OCI-LY7 (cell line): Measurements from ENCODE around the gene PCNX2. TPM values are rescaled to one million over a fixed set of nuclear protein-coding genes. Genes with fewer than 3 reads are reported as not detected.

ENCODE experiments used
- BruUV-seq: library from RNA; stranded (reverse); fragments of 400-500 nt; replicated peaks from 2 replicates; lab custom pipeline; 2021; lab: Mats Ljungman, UMichigan
- CTCF ChIA-PET: fragments of 300-600 bp; sonication (Branson Sonifier 250); formaldehyde crosslinking; loops from one replicate; lab custom pipeline; 2022; ENCODE audit warnings: antibody characterized with exemption; ENCODE audit not compliant: unreplicated experiment; lab: Charles Lee
- POLR2A ChIA-PET: fragments of 300-600 bp; sonication (Branson Sonifier 250); formaldehyde crosslinking; loops from one replicate; lab custom pipeline; 2022; ENCODE audit warnings: antibody characterized with exemption; lab: Charles Lee
- DNase-seq: peaks from one replicate; pipeline ENCODE4 v3.0.0-alpha.2; 2015; ENCODE audit warnings: low spot score
- H2AFZ ChIP-seq: fragments of 200-600 bp; sonication (generic), shearing (Covaris generic); 2 replicates; pipeline ENCODE4 v1.6.1; 2014; ENCODE audit warnings: mild to moderate bottlenecking, antibody characterized with exemption, low read length, moderate library complexity
- H3K27ac ChIP-seq: fragments of 200-600 bp; sonication (generic); 2 replicates; pipeline ENCODE4 v1.5.1; 2014; ENCODE audit warnings: mixed run types, low read depth, mild to moderate bottlenecking, moderate library complexity, low read length, inconsistent platforms; ENCODE audit not compliant: poor library complexity, severe bottlenecking
- H3K36me3 ChIP-seq: fragments of 200-600 bp; sonication (generic); 2 replicates; pipeline ENCODE4 v1.6.1; 2014; ENCODE audit warnings: mild to moderate bottlenecking, antibody characterized with exemption, low read length, moderate library complexity, mixed read lengths; ENCODE audit not compliant: insufficient read depth
- H3K4me1 ChIP-seq: fragments of 200-600 bp; sonication (generic); 2 replicates; pipeline ENCODE4 v1.5.1; 2014; ENCODE audit warnings: mild to moderate bottlenecking, low read length; ENCODE audit not compliant: insufficient read depth, poor library complexity, severe bottlenecking
- H3K4me2 ChIP-seq: fragments of 200-600 bp; sonication (generic); 2 replicates; pipeline ENCODE4 v1.6.1; 2014; ENCODE audit warnings: mild to moderate bottlenecking, low read length
- H3K4me3 ChIP-seq: fragments of 200-600 bp; sonication (generic); 2 replicates; pipeline ENCODE4 v1.5.1; 2014; ENCODE audit warnings: mild to moderate bottlenecking, low read depth, low read length; ENCODE audit not compliant: poor library complexity, severe bottlenecking
- H3K79me2 ChIP-seq: fragments of 200-600 bp; sonication (generic); 2 replicates; pipeline ENCODE4 v1.6.1; 2016; ENCODE audit warnings: low read depth, mild to moderate bottlenecking, low read length, moderate library complexity, mixed read lengths; ENCODE audit not compliant: insufficient read depth
- H3K9me2 ChIP-seq: fragments of 200-600 bp; sonication (generic); 2 replicates; pipeline ENCODE4 v1.6.1; 2016; ENCODE audit warnings: mild to moderate bottlenecking, low read length, mixed read lengths; ENCODE audit not compliant: insufficient read depth
- H3K9me3 ChIP-seq: fragments of 200-600 bp; sonication (generic); 2 replicates; pipeline ENCODE4 v1.6.1; 2014; ENCODE audit warnings: mild to moderate bottlenecking, mixed run types, low read length, mixed read lengths
- H4K20me1 ChIP-seq: fragments of 200-600 bp; sonication (generic); 2 replicates; pipeline ENCODE4 v1.6.1; 2014; ENCODE audit warnings: mild to moderate bottlenecking, antibody characterized with exemption, low read length, moderate library complexity, mixed read lengths; ENCODE audit not compliant: insufficient read depth
- CTCF ChIP-seq: fragments of 200-600 bp; sonication (generic); conservative IDR thresholded peaks from 2 replicates; pipeline ENCODE4 v1.5.1; 2014; ENCODE audit warnings: mild to moderate bottlenecking, antibody characterized with exemption, low read length, moderate library complexity, mixed read lengths
- EZH2phosphoT487 ChIP-seq: fragments of 200-600 bp; sonication (generic); IDR thresholded peaks from 2 replicates; pipeline ENCODE4 v1.6.1; 2018; ENCODE audit warnings: low read depth, borderline replicate concordance, mild to moderate bottlenecking, mixed run types, antibody characterized with exemption, low read length, moderate library complexity, mixed read lengths
- intact Hi-C: fragments of 100-400 bp; cut with micrococcal nuclease; formaldehyde crosslinking; loops from one replicate; pipeline ENCODE4 v1.10.0; 2022; ENCODE audit not compliant: unreplicated experiment
- total RNA-seq, 2 experiments: library from RNA; depleted of rRNA in 1 of 2; stranded (reverse); fragments of >200 nt in 1 of 2; shearing (Covaris generic) in 1 of 2; gene quantifications; 2 replicates each; pipeline ENCODE4 v1.2.3, GENCODE V29; 2014 to 2022

PCNX2 gene
- total RNA-seq, 2 experiments from 2014 or later, result 17.1 to 26.9 TPM

- no peak overlapping the region for H3K4me2 ChIP-seq
- DNase-seq, result no peak
- no peak overlapping the region for H3K27ac ChIP-seq
- no peaks in the 10 kb centered on the region for H4K20me1 ChIP-seq
- intact Hi-C loops, result no loop called here
- no peak overlapping the region for H3K4me3 ChIP-seq
- no peak overlapping the region for H2AFZ ChIP-seq
- H3K4me1 ChIP-seq, result no peaks in the 10 kb centered on the region
- ChIA-PET POLR2A (no interaction called here), CTCF (no interaction called here)
- no peak for TF ChIP-seq EZH2phosphoT487
- no peak for TF ChIP-seq CTCF
- no TSS peak for BruUV-seq
- H3K9me3 ChIP-seq, result no peaks in the 10 kb centered on the region
- H3K36me3 ChIP-seq, result peaks cover 8% of the 10 kb centered on the region; the same call in 1 of the 2 replicates
- H3K9me2 ChIP-seq, result no peaks in the 10 kb centered on the region
- H3K79me2 ChIP-seq, result no peaks in the 10 kb centered on the region
Observed at GRCh38 chr1:233217832-233218231, 77.7 kb downstream of the PCNX2 start.

- no TSS peak for BruUV-seq
- no peak overlapping the region for H3K4me3 ChIP-seq
- H3K79me2 ChIP-seq, result no peaks in the 10 kb centered on the region
- H2AFZ ChIP-seq, result no peak overlapping the region
- intact Hi-C loops, result no loop called here
- no peaks in the 10 kb centered on the region for H3K4me1 ChIP-seq
- peaks cover 8% of the 10 kb centered on the region; the same call in 1 of the 2 replicates for H3K36me3 ChIP-seq
- H3K27ac ChIP-seq, result no peak overlapping the region
- DNase-seq, result no peak
- POLR2A ChIA-PET, result interaction anchor here (0.6 kb wide), 3 partner anchors 17 to 154 kb away, joined by 3 read pairs; no protein-coding TSS in a partner anchor
- TF ChIP-seq CTCF, result no peak
- TF ChIP-seq EZH2phosphoT487, result no peak
- H3K9me2 ChIP-seq, result no peaks in the 10 kb centered on the region
- H3K4me2 ChIP-seq, result no peak overlapping the region
- H4K20me1 ChIP-seq, result no peaks in the 10 kb centered on the region
- H3K9me3 ChIP-seq, result no peaks in the 10 kb centered on the region
- CTCF ChIA-PET, result no interaction called here
Observed at GRCh38 chr1:233216009-233216408, 79.5 kb downstream of the PCNX2 start.

- POLR2A ChIA-PET, result no interaction called here
- intact Hi-C loops, result no loop called here
- no peak for TF ChIP-seq CTCF
- no peak for TF ChIP-seq EZH2phosphoT487
Observed at GRCh38 chr1:233215135-233215760, 80.3 kb downstream of the PCNX2 start.

More at GRCh38 chr1:233215135-233215760, 80.3 kb downstream of the PCNX2 start:
- no peaks in the 10 kb centered on the region for H3K79me2 ChIP-seq
- CTCF ChIA-PET, result no interaction called here
- H2AFZ ChIP-seq, result no peak overlapping the region
- no peaks in the 10 kb centered on the region for H3K4me1 ChIP-seq
- no peaks in the 10 kb centered on the region for H3K9me2 ChIP-seq
- no peaks in the 10 kb centered on the region for H3K9me3 ChIP-seq
- no peaks in the 10 kb centered on the region for H4K20me1 ChIP-seq
- H3K36me3 ChIP-seq, result peaks cover 4% of the 10 kb centered on the region; the same call in 1 of the 2 replicates
- DNase-seq, result no peak
- no peak overlapping the region for H3K4me3 ChIP-seq
- no peak overlapping the region for H3K27ac ChIP-seq
- BruUV-seq, result no TSS peak
- H3K4me2 ChIP-seq, result no peak overlapping the region
